A549 (cell line): ENCODE results near the gene HEG1. TPM values are rescaled to one million over a fixed set of nuclear protein-coding genes. Genes with fewer than 3 reads are reported as not detected.

ENCODE experiments used
- ATAC-seq, 2 experiments: fragments of 200-7000 bp in 1 of 2; fragments of >200 bp in 1 of 2; cut with Nextera tagmentation in 1 of 2; cut with Tn5 transposase in 1 of 2; 3 replicates each; pipeline versions ENCODE4 v1.8.0 to v1.9.1; 2018 to 2020; ENCODE audit warnings: mild to moderate bottlenecking in 1 of 2, moderate library complexity in 1 of 2
- CTCF ChIA-PET: fragments of 300-600 bp; sonication (Branson Sonifier 250); formaldehyde crosslinking; extraction: SDS; loops from one replicate; lab custom pipeline; 2021; ENCODE audit warnings: antibody characterized with exemption, inconsistent platforms; lab: Yijun Ruan, JAX
- POLR2A ChIA-PET: fragments of 350-600 bp; formaldehyde crosslinking; extraction: SDS; loops from one replicate; lab custom pipeline; 2021; ENCODE audit warnings: antibody characterized with exemption, inconsistent platforms; lab: Yijun Ruan, JAX
- DNase-seq, 2 experiments: peaks; one replicate each; pipeline versions ENCODE4 v3.0.0 to v3.0.0-alpha.2; 2011 to 2016; ENCODE audit warnings: low read depth in 1 of 2, low spot score in 1 of 2
- FAIRE-seq: peaks from 2 replicates; lab custom pipeline; 2011; peaks lifted over from hg19 to GRCh38; lab: Jason Lieb, UNC
- H3K27ac ChIP-seq, 2 experiments: fragments of >200 bp; sonication (Bioruptor Twin); formaldehyde crosslinking; 3 replicates each; pipeline ENCODE4 v1.5.1; 2016 to 2017
- H3K4me1 ChIP-seq: fragments of >200 bp; sonication (Bioruptor Twin); formaldehyde crosslinking; 3 replicates; pipeline ENCODE4 v1.6.1; 2016
- H3K4me2 ChIP-seq: fragments of >200 bp; sonication (Bioruptor Twin); formaldehyde crosslinking; 3 replicates; pipeline ENCODE4 v1.6.1; 2016
- H3K4me3 ChIP-seq: fragments of >200 bp; sonication (Bioruptor Twin); formaldehyde crosslinking; 3 replicates; pipeline ENCODE4 v1.5.1; 2016
- H3K9me3 ChIP-seq: fragments of >200 bp; sonication (Bioruptor Twin); formaldehyde crosslinking; 3 replicates; pipeline ENCODE4 v1.6.1; 2016
- CEBPB ChIP-seq, 2 experiments: fragments of >200 bp in 1 of 2; sonication (Bioruptor Twin) in 1 of 2; formaldehyde crosslinking in 1 of 2; IDR thresholded peaks; 2 replicates each; pipeline ENCODE4 v1.6.1; 2012 to 2016
- CHD2 ChIP-seq: fragments of 150-350 bp; IDR thresholded peaks from 2 replicates; pipeline ENCODE4 v1.6.1; 2014; ENCODE audit warnings: low read length; ENCODE audit not compliant: partially characterized antibody
- FOSL2 ChIP-seq, 2 experiments: fragments of 450-650 bp in 1 of 2; fragments of >200 bp in 1 of 2; sonication (Bioruptor Twin) in 1 of 2; formaldehyde crosslinking; IDR thresholded peaks; 2 replicates each; pipeline versions ENCODE4 v1.5.0 to v1.6.1; 2016 to 2020; ENCODE audit warnings: mild to moderate bottlenecking in 1 of 2, moderate library complexity in 1 of 2
- FOXS1 ChIP-seq: fragments of 250-450 bp; sonication (Bioruptor Pico); IDR thresholded peaks from 2 replicates; pipeline ENCODE4 v1.5.0; 2020; ENCODE audit warnings: mild to moderate bottlenecking, moderate library complexity
- GATA3 ChIP-seq: IDR thresholded peaks from 2 replicates; pipeline ENCODE4 v1.6.1; 2012; ENCODE audit warnings: borderline replicate concordance
- HDAC2 ChIP-seq: fragments of 200-600 bp; sonication (generic); IDR thresholded peaks from 2 replicates; pipeline ENCODE4 v1.6.1; 2016
- HOXA7 ChIP-seq: fragments of 250-450 bp; sonication (Bioruptor Pico); IDR thresholded peaks from 2 replicates; pipeline ENCODE4 v1.5.0; 2020; ENCODE audit warnings: mild to moderate bottlenecking, moderate library complexity
- HOXB5 ChIP-seq: fragments of 250-450 bp; sonication (Bioruptor Pico); IDR thresholded peaks from 2 replicates; pipeline ENCODE4 v1.5.0; 2020; ENCODE audit warnings: mild to moderate bottlenecking, moderate library complexity
- RAD21 ChIP-seq, 2 experiments: fragments of >200 bp in 1 of 2; sonication (Bioruptor Twin) in 1 of 2; formaldehyde crosslinking in 1 of 2; IDR thresholded peaks in 1 of 2; conservative IDR thresholded peaks in 1 of 2; 2 replicates in 1 of 2; 3 replicates in 1 of 2; pipeline ENCODE4 v1.6.1; 2012 to 2018; ENCODE audit warnings: inconsistent platforms in 1 of 2
- RFX5 ChIP-seq: fragments of 450-650 bp; IDR thresholded peaks from 2 replicates; pipeline ENCODE4 v1.7.1; 2014; ENCODE audit warnings: antibody characterized with exemption, mild to moderate bottlenecking, moderate library complexity
- SMC3 ChIP-seq: fragments of >200 bp; sonication (Bioruptor Twin); formaldehyde crosslinking; IDR thresholded peaks from 3 replicates; pipeline ENCODE4 v1.6.1; 2018; ENCODE audit warnings: inconsistent platforms
- TFCP2L1 ChIP-seq: fragments of 250-450 bp; sonication (Bioruptor Pico); IDR thresholded peaks from 2 replicates; pipeline ENCODE4 v1.5.0; 2021; ENCODE audit warnings: mild to moderate bottlenecking
- WGBS: methylation state at CpG from one replicate; pipeline ENCODE4 v1.1.6; 2017; ENCODE audit errors: missing lambda C conversion rate; 5-methylcytosine and 5-hydroxymethylcytosine counted together
- polyA plus RNA-seq, 4 experiments: library from polyadenylated mRNA; depleted of rRNA in 3 of 4; stranded (reverse); fragments of >200 nt; fragmentation: RNase III in 1 of 4; extraction: RNeasy Plus Mini Kit Qiagen cat#74134 plus additional on column Dnase treatment in 1 of 4; gene quantifications; 2 replicates in 3 of 4; 3 replicates in 1 of 4; pipeline ENCODE4 v1.2.3, GENCODE V29; 2011 to 2017
- TF ChIP-seq, protein P1 (sequence below): fragments of 450-650 bp; IDR thresholded peaks from 2 replicates; pipeline ENCODE4 v1.6.1; 2014; ENCODE audit warnings: antibody characterized with exemption
- TF ChIP-seq, protein P2 (sequence below): IDR thresholded peaks from 2 replicates; pipeline ENCODE4 v1.6.1; 2012
- TF ChIP-seq, protein P3 (sequence below): fragments of >200 bp; sonication (Bioruptor Twin); formaldehyde crosslinking; IDR thresholded peaks from 3 replicates; pipeline ENCODE4 v1.5.1; 2016
- TF ChIP-seq, protein P4 (sequence below): IDR thresholded peaks from 2 replicates; pipeline ENCODE4 v1.6.1; 2012; ENCODE audit warnings: low read depth, borderline replicate concordance
- TF ChIP-seq, protein P5 (sequence below): fragments of 200-600 bp; sonication (generic); IDR thresholded peaks from 2 replicates; pipeline ENCODE4 v1.6.1; 2016; ENCODE audit warnings: antibody characterized with exemption, mild to moderate bottlenecking, moderate library complexity

The HEG1 gene
- polyA plus RNA-seq, 2 of the 4 experiments (the other 2 are of a cell fraction), result 5.4 to 5.6 TPM

DNA sequence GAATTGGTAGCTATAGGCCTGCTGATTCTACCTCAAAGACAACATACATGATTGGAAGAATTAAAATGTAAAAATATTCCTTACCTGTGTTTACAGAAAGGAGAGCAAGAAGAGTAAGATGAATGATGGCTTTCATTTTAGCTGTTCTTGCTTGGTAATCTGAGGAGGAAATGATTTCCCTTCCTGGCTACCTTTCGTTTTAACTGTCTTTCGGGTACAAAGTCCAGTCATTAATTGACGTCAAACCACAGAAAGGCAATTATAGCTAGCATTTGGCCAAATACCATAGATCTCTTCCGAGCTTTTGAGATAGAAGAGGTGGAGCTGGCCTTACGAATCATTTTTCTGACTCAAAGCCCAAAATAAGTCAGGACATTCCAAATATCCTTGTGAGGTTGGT, 121.2 kb downstream of the HEG1 start, which contains the start of gene MUC13:
TSS of gene MUC13 (minus strand) at position 175 of the 400 bp plus-strand sequence. CDS start at position 136, 39 bp downstream.
- FAIRE-seq (no peak), DNase-seq (peak in 1 of 2 experiments; percentile 14)
- 76% methylated on average over 5 of the region's 5 CpGs for WGBS

DNA sequence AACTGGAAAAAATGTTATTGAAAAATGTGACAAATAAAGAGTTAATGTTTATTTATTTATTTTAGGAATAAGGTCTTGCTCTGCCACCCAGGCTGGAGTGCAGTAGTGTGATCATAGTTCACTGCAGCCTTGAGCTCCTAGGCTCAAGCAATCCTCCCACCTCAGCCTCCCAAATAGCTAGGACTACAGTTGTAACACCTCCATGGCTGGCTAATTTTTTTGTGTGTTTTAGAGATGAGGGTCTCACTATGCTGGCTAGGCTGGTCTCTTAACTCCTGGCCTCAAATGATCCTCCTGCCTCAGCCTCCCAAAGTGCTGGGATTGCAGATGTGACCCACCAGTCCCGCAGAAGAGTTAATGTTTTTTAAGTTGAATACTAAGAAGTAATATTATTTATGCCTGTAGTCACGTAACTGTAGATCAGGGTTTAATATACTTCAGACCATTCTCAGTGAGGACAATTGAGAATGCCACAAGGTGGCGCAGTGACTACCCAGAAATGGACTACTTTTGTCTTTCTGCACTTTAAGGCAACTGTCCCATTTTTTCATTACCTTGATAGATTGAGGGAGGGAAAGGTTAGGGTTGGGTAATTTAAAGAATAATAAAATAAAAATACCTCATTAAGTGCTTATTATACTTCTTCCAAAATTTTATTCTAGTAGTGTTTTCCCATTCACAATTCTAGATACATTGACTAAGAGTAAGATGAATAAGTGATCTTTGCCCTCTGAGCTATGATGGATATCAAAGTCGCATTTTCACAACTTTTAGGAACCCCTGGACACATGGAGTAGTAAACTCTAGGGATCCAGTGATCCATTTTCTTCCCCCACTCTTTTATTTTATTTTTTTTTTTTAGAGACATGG, 127.2 kb downstream of the HEG1 start:
- CTCF ChIA-PET, result interaction anchor here (0.6 to 3.4 kb wide), 25 partner anchors 8 to 662 kb away, joined by 3 to 22 read pairs (median 5); no protein-coding TSS in a partner anchor
- ATAC-seq, result peak; percentile 77 to 92; a peak in 5 of 6 replicates
- TF ChIP-seq CHD2, result no peak
- no peak for TF ChIP-seq HOXA7 (CRISPR knock-in tag)
- TF ChIP-seq, protein P1, sequence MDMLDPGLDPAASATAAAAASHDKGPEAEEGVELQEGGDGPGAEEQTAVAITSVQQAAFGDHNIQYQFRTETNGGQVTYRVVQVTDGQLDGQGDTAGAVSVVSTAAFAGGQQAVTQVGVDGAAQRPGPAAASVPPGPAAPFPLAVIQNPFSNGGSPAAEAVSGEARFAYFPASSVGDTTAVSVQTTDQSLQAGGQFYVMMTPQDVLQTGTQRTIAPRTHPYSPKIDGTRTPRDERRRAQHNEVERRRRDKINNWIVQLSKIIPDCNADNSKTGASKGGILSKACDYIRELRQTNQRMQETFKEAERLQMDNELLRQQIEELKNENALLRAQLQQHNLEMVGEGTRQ, result no peak
- TF ChIP-seq, protein P2, sequence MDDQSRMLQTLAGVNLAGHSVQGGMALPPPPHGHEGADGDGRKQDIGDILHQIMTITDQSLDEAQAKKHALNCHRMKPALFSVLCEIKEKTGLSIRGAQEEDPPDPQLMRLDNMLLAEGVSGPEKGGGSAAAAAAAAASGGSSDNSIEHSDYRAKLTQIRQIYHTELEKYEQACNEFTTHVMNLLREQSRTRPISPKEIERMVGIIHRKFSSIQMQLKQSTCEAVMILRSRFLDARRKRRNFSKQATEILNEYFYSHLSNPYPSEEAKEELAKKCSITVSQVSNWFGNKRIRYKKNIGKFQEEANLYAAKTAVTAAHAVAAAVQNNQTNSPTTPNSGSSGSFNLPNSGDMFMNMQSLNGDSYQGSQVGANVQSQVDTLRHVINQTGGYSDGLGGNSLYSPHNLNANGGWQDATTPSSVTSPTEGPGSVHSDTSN, result no peak
- no peak for TF ChIP-seq HDAC2
- TF ChIP-seq, protein P3, sequence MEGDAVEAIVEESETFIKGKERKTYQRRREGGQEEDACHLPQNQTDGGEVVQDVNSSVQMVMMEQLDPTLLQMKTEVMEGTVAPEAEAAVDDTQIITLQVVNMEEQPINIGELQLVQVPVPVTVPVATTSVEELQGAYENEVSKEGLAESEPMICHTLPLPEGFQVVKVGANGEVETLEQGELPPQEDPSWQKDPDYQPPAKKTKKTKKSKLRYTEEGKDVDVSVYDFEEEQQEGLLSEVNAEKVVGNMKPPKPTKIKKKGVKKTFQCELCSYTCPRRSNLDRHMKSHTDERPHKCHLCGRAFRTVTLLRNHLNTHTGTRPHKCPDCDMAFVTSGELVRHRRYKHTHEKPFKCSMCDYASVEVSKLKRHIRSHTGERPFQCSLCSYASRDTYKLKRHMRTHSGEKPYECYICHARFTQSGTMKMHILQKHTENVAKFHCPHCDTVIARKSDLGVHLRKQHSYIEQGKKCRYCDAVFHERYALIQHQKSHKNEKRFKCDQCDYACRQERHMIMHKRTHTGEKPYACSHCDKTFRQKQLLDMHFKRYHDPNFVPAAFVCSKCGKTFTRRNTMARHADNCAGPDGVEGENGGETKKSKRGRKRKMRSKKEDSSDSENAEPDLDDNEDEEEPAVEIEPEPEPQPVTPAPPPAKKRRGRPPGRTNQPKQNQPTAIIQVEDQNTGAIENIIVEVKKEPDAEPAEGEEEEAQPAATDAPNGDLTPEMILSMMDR, result peak; percentile 93
- peak; percentile 82 to 86 for TF ChIP-seq RAD21 (conservative IDR thresholded peaks at IDR 0.05 in 1 of 2, IDR thresholded peaks at IDR 0.05 in 1 of 2)
- TF ChIP-seq SMC3, result peak; percentile 87
- no peak for TF ChIP-seq RFX5
- TF ChIP-seq GATA3, result no peak
- TF ChIP-seq, protein P4, sequence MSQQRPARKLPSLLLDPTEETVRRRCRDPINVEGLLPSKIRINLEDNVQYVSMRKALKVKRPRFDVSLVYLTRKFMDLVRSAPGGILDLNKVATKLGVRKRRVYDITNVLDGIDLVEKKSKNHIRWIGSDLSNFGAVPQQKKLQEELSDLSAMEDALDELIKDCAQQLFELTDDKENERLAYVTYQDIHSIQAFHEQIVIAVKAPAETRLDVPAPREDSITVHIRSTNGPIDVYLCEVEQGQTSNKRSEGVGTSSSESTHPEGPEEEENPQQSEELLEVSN, result no peak
- no peak for TF ChIP-seq CEBPB (IDR thresholded peaks at IDR 0.05)
- TF ChIP-seq FOSL2 (IDR thresholded peaks at IDR 0.05), result no peak
- no peak for TF ChIP-seq FOSL2 (CRISPR knock-in tag; IDR thresholded peaks at IDR 0.05)
- no peak for TF ChIP-seq FOXS1
- TF ChIP-seq HOXB5, result no peak
- Histone ChIP-seq H3K27ac (peak overlapping the region; percentile 33 to 69; a peak in 3 of 6 replicates), H3K4me2 (no peak overlapping the region), H3K4me1 (peaks cover 13% of the 10 kb centered on the region; the same call in 1 of the 3 replicates), H3K9me3 (no peaks in the 10 kb centered on the region), H3K4me3 (no peak overlapping the region)
- peak; percentile 61 for FAIRE-seq
- 18% methylated on average over 4 of the region's 4 CpGs for WGBS
- POLR2A ChIA-PET, result no interaction called here
- DNase-seq, result peak; percentile 38 to 73

More for the DNA sequence above, 121.2 kb downstream of the HEG1 start, which contains the start of gene MUC13:
- no peak within 1 kb of the TSS for H3K4me2 ChIP-seq
- H3K9me3 ChIP-seq, result no peaks in the 10 kb centered on the region
- no peak within 1 kb of the TSS for H3K4me3 ChIP-seq
- POLR2A ChIA-PET, result no interaction called here
- H3K27ac ChIP-seq, result no peak within 1 kb of the TSS
- no peaks in the 10 kb centered on the region for H3K4me1 ChIP-seq
- TF ChIP-seq, protein P5, sequence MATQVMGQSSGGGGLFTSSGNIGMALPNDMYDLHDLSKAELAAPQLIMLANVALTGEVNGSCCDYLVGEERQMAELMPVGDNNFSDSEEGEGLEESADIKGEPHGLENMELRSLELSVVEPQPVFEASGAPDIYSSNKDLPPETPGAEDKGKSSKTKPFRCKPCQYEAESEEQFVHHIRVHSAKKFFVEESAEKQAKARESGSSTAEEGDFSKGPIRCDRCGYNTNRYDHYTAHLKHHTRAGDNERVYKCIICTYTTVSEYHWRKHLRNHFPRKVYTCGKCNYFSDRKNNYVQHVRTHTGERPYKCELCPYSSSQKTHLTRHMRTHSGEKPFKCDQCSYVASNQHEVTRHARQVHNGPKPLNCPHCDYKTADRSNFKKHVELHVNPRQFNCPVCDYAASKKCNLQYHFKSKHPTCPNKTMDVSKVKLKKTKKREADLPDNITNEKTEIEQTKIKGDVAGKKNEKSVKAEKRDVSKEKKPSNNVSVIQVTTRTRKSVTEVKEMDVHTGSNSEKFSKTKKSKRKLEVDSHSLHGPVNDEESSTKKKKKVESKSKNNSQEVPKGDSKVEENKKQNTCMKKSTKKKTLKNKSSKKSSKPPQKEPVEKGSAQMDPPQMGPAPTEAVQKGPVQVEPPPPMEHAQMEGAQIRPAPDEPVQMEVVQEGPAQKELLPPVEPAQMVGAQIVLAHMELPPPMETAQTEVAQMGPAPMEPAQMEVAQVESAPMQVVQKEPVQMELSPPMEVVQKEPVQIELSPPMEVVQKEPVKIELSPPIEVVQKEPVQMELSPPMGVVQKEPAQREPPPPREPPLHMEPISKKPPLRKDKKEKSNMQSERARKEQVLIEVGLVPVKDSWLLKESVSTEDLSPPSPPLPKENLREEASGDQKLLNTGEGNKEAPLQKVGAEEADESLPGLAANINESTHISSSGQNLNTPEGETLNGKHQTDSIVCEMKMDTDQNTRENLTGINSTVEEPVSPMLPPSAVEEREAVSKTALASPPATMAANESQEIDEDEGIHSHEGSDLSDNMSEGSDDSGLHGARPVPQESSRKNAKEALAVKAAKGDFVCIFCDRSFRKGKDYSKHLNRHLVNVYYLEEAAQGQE, result no peak
- TF ChIP-seq TFCP2L1 (CRISPR knock-in tag), result no peak
- TF ChIP-seq, all 56 proteins: peak for 0
- CTCF ChIA-PET, result interaction anchor here (0.8 to 3.0 kb wide), 6 partner anchors 9 to 502 kb away, joined by 3 to 11 read pairs (median 4); no protein-coding TSS in a partner anchor
- no peak for ATAC-seq
